NCI-H1092 treated with DMSO at 0.1 percent for 48 hours (cell line): Measurements from ENCODE around the gene LRRC8B.

Experiments used
- DNase-seq: peaks from one replicate; lab custom pipeline; 2025; lab: John Stamatoyannopoulos, UW

LRRC8B gene

DNA sequence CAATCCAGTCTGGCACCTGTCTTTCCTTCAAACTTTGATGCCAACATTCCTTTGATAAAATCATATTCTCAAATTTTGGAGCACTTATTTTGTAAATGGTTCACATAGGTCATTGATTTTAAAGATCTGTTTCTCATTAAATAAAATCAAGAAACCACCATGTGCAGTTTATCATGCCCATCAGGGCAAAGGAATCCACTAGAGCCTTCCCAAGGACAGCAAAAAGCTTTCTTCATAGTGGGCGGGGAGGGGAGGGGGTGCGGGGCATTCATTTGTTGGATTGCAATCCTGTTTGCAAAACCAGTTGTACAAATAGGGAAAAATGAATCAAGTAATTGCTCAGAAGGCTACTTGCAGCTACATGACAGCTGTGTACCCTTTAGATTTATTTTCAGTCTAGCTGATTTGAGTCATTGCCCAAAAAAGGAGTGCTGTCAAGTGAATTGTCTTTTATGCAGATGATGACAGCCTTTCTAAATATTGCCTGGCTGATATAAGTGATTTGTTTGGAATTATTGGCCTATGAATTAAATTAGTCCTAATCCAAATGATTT, 23.0 kb downstream of the LRRC8B start:
- DNase-seq: no peak

DNA sequence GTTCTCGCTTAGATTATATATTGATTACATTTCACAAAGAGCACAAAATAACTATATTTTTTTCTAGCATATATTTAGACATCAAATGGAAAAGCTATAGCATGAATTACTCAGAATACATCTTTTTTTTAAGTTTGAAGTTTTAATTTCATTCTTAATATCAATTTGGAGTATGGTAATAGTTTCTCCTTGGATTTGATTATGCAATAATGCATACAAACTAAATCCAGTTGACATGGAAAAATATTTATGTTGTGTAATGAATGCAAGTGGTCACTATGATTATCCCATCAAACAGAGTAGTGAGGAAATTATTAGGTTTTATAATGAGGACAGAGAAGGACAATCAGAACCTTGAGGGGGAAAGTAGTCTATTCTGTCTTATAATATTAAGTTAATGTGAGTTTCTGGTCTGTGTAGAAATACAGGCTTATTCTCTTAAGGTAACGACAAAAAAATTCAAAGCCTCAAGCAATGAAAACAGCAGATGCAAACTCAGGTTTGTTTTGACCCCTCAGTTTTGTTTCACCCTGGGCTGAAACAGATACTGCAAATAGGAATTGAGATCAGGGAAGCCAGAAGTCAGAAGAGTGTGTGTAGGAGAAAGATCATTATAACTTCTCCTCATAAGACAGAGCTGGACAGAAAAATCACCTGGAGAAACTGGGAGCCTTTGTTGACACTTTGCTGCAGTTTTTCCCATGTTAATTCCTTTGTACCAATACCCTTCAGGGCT, 23.7 kb downstream of the LRRC8B start:
- no peak for DNase-seq

DNA sequence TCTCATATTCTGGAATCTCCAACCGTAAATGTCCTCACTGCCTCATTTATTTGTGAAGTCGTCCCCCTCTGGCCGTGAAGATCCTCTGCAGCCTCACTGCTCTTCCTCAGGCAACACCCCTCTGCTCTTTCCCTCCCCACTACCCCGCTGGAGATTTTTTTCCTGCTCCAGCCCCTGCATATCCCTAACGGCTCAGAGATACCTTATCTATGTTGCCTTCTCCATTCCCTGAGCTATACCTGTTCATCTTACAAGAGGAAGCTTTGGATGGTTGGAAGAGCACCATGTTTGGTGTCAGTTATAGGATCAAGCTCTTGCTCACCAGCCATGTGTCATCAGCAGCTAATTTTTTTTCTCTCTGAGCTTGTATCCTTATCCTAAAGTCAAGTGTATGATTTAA, 26.4 kb downstream of the LRRC8B start:
- no peak for DNase-seq

DNA sequence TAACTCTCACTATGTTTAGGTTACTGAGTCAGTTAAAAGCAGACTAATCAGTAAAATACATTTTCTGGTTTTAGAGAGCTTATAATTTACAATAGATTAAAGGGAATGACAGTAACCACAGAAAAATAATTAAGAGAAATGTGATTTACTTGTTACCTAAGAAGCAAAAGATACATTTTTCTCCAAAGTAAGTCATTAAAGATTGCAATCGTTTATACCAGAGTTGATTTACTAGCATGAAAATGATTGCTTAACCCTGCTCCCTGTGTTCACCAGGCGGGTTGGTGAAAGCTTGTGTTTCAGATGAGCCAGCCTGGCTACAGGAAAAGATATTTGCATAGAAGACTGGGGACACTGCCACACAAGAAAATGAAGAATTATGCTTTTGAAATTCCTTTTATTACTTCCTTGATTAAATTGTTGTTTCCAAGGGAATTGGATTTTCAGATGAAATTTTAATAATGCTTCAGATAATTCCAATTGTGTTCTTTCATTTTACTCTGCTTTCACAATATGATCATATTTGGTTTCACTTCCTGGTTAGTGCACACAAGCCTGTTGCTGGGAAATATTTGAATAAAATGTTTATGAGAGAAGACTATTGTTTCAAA, 27.9 kb downstream of the LRRC8B start:
- DNase-seq: peak; percentile 32

DNA sequence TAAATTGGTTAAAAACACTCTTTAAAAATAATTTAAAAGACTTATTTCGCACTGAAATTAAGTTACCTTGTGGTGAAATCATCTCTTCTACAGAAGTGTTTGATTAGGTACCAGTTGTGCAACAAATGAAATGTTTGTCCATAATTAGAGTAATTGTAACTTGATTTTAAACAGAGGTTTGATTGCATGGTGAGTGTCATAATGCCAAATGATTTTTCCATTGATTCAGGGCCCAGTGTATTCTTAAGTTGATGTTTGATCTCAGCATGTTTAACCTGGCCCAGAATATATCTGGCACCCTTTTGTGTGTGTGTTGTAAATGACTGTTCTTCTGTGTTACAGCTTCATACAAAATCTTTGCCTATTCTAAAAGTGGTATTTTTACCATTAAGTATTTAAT, 28.5 kb downstream of the LRRC8B start:
- DNase-seq: peak; percentile 81

DNA sequence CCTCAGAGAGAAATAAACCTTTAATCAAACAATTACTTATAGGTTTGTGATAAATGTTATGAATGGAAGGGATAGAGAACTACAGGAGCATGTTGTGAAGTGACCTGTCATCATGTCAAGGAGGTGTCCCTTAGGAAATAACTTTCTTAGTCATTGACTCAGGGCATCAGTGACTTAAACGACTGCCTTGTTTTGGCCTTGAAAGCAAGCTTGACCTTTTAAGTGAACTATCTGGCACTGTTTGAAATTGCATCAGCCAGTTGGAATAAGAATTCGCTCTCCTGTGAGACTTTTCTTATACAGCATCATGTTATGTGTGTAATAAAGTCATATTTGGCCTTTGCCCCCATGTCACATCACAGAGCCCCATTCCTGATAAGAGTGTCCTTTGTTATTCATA, 30.9 kb downstream of the LRRC8B start:
- DNase-seq: no peak

DNA sequence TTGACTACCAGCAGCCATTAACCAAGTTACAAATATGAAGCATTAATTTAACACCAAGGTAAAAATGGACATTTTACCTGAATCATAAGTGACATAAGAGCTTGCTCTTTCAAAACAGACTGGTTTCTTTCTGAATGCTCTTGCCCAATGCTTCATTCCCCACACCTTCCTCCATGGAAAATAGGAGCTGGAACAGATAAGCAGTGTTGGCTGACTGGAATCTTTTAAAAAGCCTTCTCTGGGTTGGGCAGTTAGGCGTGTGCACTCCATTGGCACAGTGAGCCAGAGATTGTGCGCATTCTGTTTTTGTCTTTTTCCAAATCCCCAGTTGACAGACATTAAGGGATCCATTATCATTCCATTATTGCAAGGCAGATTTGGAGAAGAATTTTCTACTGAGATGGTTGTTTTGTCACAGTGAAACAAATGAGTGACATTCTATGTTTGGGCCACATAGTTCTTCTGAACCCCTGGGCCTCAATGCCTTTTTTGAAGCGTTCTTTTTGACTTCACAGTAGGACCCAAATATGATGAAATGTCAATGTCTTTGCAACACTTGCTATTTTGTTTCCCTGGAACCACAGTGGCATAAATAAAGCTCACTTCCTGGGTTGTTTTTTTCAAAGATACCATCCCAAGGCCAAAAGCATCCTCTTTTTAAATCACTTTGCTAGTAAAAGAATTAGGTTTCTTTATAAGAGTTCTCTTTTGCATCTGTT, 32.3 kb downstream of the LRRC8B start:
- DNase-seq: no peak

DNA sequence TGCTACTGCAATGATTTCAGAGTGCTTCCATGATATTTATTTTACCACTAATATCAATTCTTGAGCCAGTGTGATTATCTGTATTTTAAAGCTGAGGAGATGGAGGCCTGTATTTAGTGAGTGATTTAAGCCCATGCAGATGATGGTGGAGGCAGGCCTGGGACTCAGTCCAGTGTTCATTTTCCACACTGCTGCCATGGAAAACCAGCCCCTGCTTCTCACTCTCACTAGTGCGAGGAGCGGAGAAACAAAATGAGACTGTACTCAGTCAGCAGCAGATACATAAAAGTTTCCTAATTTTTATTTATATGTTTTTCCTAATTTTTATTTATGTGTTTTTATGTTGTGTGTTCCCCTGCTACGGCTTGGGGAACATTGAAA, 32.8 kb downstream of the LRRC8B start:
- no peak for DNase-seq

DNA sequence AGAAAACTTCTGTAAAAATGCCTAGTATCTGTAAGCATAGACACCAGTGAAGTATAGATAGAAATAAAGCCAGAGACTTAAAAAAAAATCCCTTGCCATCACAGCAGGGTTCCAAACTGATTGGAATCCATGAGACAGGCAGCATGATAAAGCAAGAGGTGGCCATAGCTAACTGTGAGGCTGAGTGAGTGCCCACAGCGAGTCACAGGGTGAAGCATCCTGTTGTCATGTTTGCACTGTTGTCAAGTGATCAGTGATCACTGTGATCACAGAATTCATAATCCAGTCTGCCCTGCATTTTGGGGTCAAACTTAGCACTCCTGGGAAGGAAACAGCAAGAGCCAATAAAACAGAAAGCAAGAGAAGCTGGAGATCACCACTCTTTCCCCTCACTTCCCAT, 33.3 kb downstream of the LRRC8B start:
- DNase-seq: no peak

DNA sequence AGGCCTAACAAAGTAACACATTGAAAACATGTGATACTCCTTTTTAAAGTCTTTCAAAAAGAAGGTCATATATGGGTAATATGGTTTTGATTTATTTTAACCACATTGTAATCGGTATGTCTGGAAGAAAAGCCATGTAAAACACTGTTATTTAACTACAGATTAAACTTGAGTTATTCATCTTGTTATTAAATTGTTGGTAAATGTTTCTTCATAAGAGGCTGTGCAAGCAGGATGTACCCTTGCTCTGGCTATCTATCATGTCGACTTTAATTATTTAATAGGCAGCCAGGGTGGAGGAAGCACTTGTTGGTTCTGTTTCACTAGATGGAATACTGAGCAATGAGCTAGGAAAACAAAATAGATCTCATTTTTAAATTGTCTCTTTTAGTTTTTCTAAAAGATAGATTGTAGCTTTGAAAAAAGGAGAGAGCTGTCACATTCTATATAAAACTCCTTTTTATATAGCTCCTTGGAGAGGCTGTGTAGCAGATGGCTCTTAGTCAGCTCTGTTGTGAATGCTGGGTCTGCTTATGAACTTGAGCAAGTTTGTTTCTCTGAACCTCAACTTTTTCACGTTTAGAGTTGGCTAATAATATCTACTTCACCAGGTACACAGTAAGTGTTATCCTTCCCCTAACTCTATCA, 39.5 kb downstream of the LRRC8B start:
- DNase-seq: no peak

DNA sequence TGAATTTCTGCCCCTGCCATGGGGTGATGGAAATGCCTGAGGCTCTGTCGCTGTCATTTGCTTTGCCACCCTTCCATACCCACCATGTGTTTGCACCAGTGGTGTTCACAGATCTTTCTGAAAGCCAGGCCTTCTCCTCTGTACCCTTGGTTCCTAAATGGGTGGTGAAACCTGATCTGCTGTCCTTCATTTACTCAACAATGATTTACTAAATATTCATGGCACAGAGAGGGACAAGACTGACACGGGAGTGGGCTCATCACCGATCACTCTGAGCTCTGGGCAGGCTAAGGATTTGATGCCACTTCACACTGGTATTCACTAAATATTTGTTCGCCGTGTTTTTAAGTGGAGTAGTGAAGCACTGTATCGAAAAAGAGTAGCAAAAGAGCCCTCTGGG, 40.9 kb downstream of the LRRC8B start:
- no peak for DNase-seq

DNA sequence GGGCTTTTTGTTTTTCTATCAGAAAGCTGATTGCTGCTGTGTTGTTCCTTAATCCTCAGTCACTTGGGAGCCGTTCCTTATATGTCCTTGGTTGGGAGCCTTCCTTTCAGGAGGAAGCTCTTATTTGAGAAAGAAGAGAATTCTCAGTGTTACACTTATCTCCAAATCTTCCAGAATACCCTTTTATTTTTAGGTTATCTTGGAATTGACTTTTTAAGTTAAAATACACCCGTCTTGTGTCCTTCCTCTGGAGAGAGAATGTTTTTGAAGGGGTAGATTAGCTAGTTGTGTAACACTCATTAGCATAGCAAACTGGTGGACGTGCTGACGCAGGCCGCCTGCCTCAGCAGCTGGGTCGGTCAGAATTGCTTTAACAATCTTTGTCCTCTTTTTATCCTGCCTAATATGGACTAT, 42.1 kb downstream of the LRRC8B start:
- DNase-seq: no peak

DNA sequence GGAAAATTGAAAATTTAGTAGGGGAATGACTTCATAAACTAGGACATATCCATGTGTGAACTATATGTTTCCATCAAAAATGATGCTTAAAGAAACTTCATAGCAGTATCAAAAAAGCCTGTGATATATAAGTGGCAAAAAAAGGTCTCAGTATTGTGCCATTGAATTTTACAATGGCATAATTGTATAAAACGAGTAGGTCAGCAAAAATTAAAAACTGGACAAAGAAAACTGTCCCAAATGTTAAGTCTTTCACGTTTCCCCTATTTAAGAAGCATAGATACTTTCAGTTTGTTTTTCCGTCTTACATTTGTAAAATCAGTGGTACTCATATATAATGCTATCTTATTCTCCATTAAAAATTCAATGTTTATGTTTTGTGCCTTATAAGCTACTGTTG, 43.2 kb downstream of the LRRC8B start:
- DNase-seq: no peak

DNA sequence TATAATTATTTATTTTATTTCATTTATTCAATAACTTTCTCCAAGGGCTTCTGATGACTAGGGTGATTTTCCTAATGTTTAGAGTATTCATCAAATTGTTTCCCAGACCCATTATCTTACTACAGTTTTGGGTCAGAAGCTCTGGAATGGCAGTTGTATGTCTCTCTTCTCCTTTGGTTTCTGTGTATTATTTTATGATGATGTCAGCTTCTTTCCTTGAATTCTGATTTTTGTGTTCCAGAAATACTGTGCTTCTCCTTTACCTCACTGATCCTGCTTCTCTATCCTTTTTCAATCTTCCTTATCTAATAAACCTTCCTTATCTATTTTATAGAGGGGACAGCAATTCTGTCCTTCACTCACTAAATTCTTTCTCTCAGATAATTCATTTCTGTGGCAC, 48.8 kb downstream of the LRRC8B start:
- DNase-seq: no peak

DNA sequence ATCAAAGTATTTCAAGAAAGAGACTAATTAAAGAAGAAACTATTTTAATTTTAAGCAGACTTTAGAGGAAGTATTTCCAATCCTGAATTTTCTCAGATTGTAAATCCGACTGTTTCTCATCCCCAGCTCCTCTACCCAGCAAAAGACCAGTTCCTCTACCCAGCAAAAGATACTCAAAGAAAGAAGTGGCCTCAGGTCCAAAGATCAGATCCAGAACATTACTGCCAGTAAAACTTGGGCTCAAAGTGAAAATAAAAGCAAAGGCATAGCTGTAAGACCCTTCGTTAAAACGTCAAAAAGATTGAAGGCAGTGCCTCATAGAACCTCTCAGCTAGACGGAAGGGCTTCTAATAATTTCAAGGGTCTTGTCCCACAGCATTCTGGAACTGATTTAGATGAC, 50.0 kb downstream of the LRRC8B start:
- DNase-seq: no peak

DNA sequence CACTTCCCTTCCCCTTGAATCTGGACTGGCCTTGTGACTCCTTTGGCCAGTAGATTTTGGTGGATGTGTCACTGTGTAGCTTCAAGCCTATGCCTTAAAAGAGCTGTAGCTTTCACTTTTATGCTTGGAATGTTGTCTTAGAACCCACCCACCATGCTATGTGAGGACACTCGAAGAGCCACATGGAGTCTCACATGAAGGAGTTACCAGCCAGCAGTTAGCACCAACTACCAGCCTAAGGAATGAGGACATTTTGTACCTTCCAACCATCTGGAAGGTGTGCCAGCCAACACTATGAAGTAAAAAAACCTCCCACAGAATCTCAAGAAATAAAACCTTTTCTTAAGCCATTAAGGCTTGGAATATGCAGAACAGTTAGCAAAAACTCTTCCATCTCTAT, 50.6 kb downstream of the LRRC8B start:
- no peak for DNase-seq

DNA sequence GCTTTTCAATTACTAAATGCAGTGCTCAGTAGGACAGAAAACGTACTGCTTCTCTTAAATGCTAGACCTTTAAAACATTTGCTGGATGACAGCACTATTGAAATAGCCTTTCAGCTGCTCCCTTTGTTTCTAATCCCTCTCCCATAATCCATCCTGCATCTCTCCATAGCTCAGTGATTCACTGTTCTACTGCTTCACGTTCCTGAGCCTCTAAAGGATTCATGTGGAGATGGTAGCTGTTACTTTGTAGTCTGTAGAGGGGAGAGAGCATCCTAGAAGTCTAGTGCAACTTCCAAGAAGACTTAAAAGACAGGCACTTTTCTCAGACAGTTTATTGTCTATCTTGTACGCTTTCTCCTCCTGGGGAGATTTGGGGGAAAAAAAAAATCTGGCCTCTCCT, 51.4 kb downstream of the LRRC8B start:
- DNase-seq: no peak

DNA sequence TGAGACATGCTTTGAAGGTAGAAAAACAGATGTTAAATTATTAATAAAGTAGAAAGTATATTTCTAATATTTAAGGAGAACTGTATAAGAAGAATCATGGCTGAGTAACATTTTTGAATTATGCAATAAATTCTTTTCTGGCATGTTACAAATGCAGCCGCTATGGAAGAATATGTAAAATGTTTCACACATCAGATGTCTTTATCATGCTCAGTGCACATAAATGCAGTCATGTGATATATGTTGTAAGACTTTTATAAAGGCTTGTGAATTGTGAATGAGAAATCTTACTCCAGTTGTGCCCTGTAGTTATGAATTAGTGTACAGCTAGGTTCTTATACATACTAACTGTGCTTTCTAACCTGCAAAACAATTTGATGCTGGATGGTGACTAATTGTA, 53.5 kb downstream of the LRRC8B start:
- no peak for DNase-seq

DNA sequence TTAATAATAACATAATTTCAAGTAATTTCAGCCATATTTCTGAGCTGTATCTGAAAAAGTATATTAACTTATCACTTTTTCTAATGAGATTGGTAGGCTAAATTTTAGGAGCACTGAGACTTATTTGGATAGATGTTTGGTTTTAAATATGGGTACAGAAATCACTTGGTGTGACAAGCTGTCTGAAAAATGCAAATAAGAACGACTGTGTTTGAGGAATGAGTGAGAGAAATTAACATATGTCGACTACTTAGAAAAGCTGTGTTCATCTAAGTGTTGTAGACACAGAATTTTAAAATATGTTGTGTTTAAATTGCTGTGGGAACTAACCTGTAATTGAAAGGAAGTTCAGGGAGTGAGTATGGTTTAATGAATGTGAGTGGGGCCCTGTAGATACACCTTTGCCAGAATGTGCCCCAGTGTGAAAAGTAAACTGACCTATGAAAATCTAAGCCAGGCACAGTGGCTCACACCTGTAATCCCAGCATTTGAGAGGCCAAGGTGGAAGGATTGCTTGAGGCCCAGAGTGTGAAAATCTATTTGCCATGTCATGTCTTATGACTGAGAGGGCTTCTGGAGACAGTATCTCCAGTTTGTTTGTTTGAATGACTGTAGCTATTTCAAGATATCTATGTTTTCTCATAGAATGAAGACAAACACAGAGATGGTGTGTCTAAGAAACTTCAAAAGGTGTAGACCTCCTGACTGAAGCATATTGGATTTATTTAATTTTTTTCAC, 54.5 kb downstream of the LRRC8B start:
- no peak for DNase-seq

DNA sequence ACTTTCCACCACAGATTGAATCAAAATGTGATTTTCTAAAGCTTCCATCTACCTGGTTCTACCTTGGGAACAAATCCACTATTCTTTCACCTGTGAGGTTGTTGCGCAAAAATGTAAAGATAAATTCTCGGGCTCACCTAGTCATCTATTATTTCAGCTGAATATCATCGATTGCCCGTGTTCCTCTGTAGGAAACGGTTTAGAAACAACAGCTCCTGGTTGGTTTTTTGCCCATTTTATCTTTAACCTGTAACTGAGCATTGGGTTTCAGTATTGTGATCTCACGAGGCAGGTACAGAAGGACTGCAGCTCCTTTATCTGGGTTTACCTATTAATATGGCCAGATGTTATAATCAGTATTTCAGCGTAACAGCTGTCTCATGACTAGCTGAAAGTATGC, 55.4 kb downstream of the LRRC8B start:
- DNase-seq: no peak

DNA sequence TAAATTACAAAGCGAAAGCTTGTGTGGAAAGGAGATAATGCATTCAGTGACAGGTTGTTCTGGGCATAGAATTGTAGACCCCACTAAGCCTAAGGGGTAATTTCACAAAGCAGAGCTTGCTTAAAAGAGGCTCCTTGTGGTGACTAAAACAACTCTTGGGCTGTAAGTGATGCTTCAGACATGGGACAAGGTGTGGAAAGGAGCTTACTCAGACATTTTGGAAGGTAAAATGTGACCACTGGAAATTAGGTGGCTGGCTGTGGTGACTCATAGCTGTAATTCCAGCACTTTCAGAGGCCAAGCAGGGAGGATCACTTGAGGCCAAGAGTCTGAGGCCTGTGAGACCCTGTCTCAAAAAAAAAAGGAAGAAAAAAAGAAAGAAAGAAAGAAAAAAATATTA, 57.2 kb downstream of the LRRC8B start:
- DNase-seq: no peak

DNA sequence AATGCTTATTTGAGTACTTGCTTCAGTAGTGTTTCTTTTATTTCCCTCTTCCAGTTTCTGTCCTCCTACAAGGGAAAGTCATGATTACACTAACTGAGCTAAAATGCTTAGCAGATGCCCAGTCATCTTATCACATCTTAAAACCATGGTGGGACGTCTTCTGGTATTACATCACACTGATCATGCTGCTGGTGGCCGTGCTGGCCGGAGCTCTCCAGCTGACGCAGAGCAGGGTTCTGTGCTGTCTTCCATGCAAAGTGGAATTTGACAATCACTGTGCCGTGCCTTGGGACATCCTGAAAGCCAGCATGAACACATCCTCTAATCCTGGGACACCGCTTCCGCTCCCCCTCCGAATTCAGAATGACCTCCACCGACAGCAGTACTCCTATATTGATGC, 57.9 kb downstream of the LRRC8B start:
- DNase-seq: no peak
